Endothelial cell of umbilical vein (primary cell): Measurements from ENCODE around the gene FOXE1.

Experiments used
- EZH2 ChIP-seq: IDR thresholded peaks from 2 replicates; pipeline ENCODE4 v1.6.1; 2012; ENCODE audit warnings: borderline replicate concordance, low read depth, mild to moderate bottlenecking, moderate library complexity, low read length, inconsistent platforms; ENCODE audit not compliant: severe bottlenecking
- JUN ChIP-seq: IDR thresholded peaks from 2 replicates; pipeline ENCODE4 v1.6.1; 2011; ENCODE audit warnings: borderline replicate concordance, low read depth; ENCODE audit not compliant: insufficient read length, insufficient read depth
- MYC ChIP-seq: IDR thresholded peaks from one replicate; pipeline ENCODE4 v1.6.1; 2011; ENCODE audit warnings: mild to moderate bottlenecking, low read depth, low read length
- POLR2A ChIP-seq: IDR thresholded peaks from 2 replicates; pipeline ENCODE4 v1.6.1; 2012; ENCODE audit warnings: low read depth, mild to moderate bottlenecking, control low read depth, low read length
- POLR2AphosphoS5 ChIP-seq: IDR thresholded peaks from 2 replicates; pipeline ENCODE4 v1.6.1; 2012; ENCODE audit warnings: low read depth, mild to moderate bottlenecking, control low read depth, low read length, moderate library complexity; ENCODE audit not compliant: insufficient read depth
- TF ChIP-seq, protein P1 (sequence below), 2 donors: IDR thresholded peaks; 1 replicate in 1 of 2; 2 replicates in 1 of 2; pipeline ENCODE4 v1.5.1; 2011; ENCODE audit warnings: low read length in 2 of 2, mild to moderate bottlenecking in 2 of 2, moderate library complexity in 2 of 2, control low read depth in 1 of 2, inconsistent platforms in 1 of 2, low read depth in 1 of 2; ENCODE audit not compliant: insufficient read depth in 1 of 2; ENCODE audit errors: extremely low read depth in 1 of 2
- TF ChIP-seq, protein P2 (sequence below): IDR thresholded peaks from 2 replicates; pipeline ENCODE4 v1.6.1; 2011; ENCODE audit not compliant: insufficient read depth, insufficient read length

DNA sequence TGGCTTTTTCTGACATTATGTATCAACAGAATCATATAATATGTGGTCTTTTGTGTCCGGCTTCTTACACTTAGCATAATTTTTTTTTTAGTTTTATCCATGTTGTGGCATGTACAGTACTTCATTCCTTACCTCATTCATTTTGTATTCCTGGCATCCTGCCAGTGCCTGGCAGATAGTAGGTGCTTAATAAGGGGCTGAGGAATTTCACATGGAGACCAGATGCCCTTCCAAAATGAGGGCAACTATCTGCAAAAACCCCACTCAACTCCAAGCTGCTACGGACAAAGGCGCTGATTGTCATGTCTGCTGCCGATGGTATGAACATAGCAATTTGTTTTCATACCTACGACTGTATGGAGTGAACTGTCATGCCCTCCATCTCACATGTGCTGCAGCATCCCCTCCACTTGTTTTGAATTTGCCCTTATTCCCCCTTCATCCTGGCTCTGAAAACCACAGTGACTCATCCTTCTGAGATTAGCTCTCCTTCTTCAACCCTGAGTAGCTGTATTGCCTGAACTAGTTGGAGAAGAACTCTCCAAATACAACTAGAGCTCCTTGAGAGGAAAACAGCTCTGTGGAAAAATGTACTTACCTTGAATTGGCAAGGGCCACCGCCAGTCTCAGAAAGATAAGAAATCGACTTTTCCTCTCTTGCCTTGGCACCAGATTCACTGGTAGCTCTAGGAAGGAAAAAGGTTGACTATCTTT, 41.3 kb upstream of the FOXE1 start:
- TF ChIP-seq, protein P1, sequence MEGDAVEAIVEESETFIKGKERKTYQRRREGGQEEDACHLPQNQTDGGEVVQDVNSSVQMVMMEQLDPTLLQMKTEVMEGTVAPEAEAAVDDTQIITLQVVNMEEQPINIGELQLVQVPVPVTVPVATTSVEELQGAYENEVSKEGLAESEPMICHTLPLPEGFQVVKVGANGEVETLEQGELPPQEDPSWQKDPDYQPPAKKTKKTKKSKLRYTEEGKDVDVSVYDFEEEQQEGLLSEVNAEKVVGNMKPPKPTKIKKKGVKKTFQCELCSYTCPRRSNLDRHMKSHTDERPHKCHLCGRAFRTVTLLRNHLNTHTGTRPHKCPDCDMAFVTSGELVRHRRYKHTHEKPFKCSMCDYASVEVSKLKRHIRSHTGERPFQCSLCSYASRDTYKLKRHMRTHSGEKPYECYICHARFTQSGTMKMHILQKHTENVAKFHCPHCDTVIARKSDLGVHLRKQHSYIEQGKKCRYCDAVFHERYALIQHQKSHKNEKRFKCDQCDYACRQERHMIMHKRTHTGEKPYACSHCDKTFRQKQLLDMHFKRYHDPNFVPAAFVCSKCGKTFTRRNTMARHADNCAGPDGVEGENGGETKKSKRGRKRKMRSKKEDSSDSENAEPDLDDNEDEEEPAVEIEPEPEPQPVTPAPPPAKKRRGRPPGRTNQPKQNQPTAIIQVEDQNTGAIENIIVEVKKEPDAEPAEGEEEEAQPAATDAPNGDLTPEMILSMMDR (IDR thresholded peaks at IDR 0.05; ENCODE audit: extremely low read depth in 1 of 2, insufficient read depth in 1 of 2, low read depth in 1 of 2, low read length in 2 of 2), result no peak
- TF ChIP-seq EZH2 (no peak), MYC (no peak), POLR2AphosphoS5 (no peak), POLR2A (no peak), JUN (no peak)
- TF ChIP-seq, protein P2, sequence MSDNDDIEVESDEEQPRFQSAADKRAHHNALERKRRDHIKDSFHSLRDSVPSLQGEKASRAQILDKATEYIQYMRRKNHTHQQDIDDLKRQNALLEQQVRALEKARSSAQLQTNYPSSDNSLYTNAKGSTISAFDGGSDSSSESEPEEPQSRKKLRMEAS, result no peak
